ENCODE measurements around the gene SMG6. TPM values are rescaled to one million over a fixed set of nuclear protein-coding genes. Genes with fewer than 3 reads are reported as not detected.
A peak's percentile ranks its signal among the peaks of the same experiment; 100 is the strongest.

Gene SMG6
- total and polyA plus RNA-seq, 2 of the 8 experiments (the other 6 are each of a cell fraction or from before 2014, with no cell fraction given) = 18.5 to 25.2 TPM

- no peaks in the 10 kb centered on the region for H3K9me3 ChIP-seq (ENCODE audit: insufficient read depth in 2 of 2, low read depth in 1 of 2, low read length in 1 of 2)
- no peak overlapping the region for H3K18ac ChIP-seq (ENCODE audit: extremely low read depth, low read length)
- peaks cover 3% of the 10 kb centered on the region; the same call in 1 of the 2 replicates for H3K79me1 ChIP-seq (ENCODE audit: low read depth, low read length)
- ChIA-PET CTCF (ENCODE audit: partially characterized antibody) (interaction anchor here (0.9 to 4.5 kb wide), 6 partner anchors 13 to 68 kb away, joined by 3 to 69 read pairs (median 20); partner anchors contain the start of genes SGSM2 and TSR1), POLR2A (ENCODE audit: partially characterized antibody) (interaction anchor here (0.9 to 1.4 kb wide), 3 partner anchors 15 to 22 kb away, joined by 3 to 6 read pairs (median 4); partner anchors contain the start of gene TSR1)
- DNase-seq (ENCODE audit: low read depth in 1 of 2, low spot score in 2 of 2) = no peak
- no peak overlapping the region for H2AFZ ChIP-seq (ENCODE audit: low read length)
- FAIRE-seq = no peak
- H4K5ac ChIP-seq (ENCODE audit: insufficient read length, low read depth, low read length) = no peak overlapping the region
- 96% methylated on average over 6 of the region's 6 CpGs; no CpG with 5 or more reads in 1 of the 2 experiments for WGBS, 2 experiments (ENCODE audit: extremely low coverage in 1 of 2, insufficient coverage in 1 of 2, insufficient read length in 1 of 2, insufficient replicate concordance in 2 of 2, low coverage in 1 of 2, low lambda C conversion rate in 2 of 2, missing lambda C conversion rate in 1 of 2)
- H4K91ac ChIP-seq (replicated peaks; ENCODE audit: insufficient read length, low read length) = no peak overlapping the region
- H3K23me2 ChIP-seq (ENCODE audit: low read depth, low read length) = 0 out of 2 replicates have a peak, but pooled peaks cover 6% of the 10 kb centered on the region
- no peak overlapping the region for H3K4ac ChIP-seq (replicated peaks; ENCODE audit: insufficient read length, low read depth, low read length)
- H3K4me2 ChIP-seq (ENCODE audit: insufficient read depth in 1 of 2, low read depth in 2 of 2, low read length in 2 of 2) = no peak overlapping the region
- H3K4me3 ChIP-seq (ENCODE audit: extremely low read depth in 1 of 4, insufficient read depth in 2 of 4, low read depth in 3 of 4, low read length in 4 of 4) = no peak overlapping the region
- H2BK5ac ChIP-seq (ENCODE audit: low read depth, low read length) = no peak overlapping the region
- no peak overlapping the region for H3K27ac ChIP-seq (ENCODE audit: low read depth, low read length)
- no peak overlapping the region for H2AK5ac ChIP-seq (ENCODE audit: low read depth, low read length)
- no peaks in the 10 kb centered on the region for H4K20me1 ChIP-seq (replicated peaks in 1 of 2; ENCODE audit: control insufficient read depth in 1 of 2, insufficient read depth in 2 of 2, low read length in 2 of 2)
- H3K27me3 ChIP-seq (replicated peaks in 1 of 4; ENCODE audit: control insufficient read depth in 3 of 4, extremely low read depth in 1 of 4, insufficient read depth in 3 of 4, low read length in 3 of 4) = no peaks in the 10 kb centered on the region
- no peak overlapping the region for H3K23ac ChIP-seq (ENCODE audit: insufficient read length)
- H2BK12ac ChIP-seq (ENCODE audit: low read depth, low read length) = no peak overlapping the region
- H3K79me2 ChIP-seq (ENCODE audit: control insufficient read depth in 1 of 2, insufficient read depth in 2 of 2, low read length in 2 of 2) = no peaks in the 10 kb centered on the region; a peak in 1 of 4 replicates
- no peak overlapping the region for H2BK20ac ChIP-seq (ENCODE audit: low read length)
- no peak overlapping the region for H2BK15ac ChIP-seq (ENCODE audit: low read length)
- H4K8ac ChIP-seq (ENCODE audit: extremely low read depth, insufficient read depth, low read length) = no peak overlapping the region
- H3K4me1 ChIP-seq (replicated peaks in 1 of 4; ENCODE audit: control insufficient read depth in 3 of 4, insufficient read depth in 4 of 4, low read length in 3 of 4) = peaks cover 4 to 17% (median 6%) of the 10 kb centered on the region in 4 experiments
- H3K9ac ChIP-seq (replicated peaks in 1 of 4; ENCODE audit: extremely low read depth in 1 of 4, low read depth in 3 of 4, low read length in 3 of 4) = peak overlapping the region in 1 of 4 experiments; percentile 13; a peak in 1 of 7 replicates
- H3K36me3 ChIP-seq (ENCODE audit: control insufficient read depth in 2 of 4, insufficient read depth in 4 of 4, low read length in 3 of 4) = no peaks in the 10 kb centered on the region
- no peak overlapping the region for H3K14ac ChIP-seq (ENCODE audit: insufficient read length)
- no peak overlapping the region for H3K56ac ChIP-seq (replicated peaks; ENCODE audit: insufficient read length, low read depth, low read length)
- H2BK120ac ChIP-seq (replicated peaks; ENCODE audit: low read depth, low read length) = no peak overlapping the region
- no peak for TF ChIP-seq KDM1A (IDR thresholded peaks at IDR 0.05; ENCODE audit: borderline replicate concordance, low read length)
These were observed 47.7 kb upstream of the SMG6 start for GRCh38 chr17:2351269-2351668.
